GM19328 (cell line): ENCODE measurements around the gene SPDYE1.
"Not testable (repeated sequence)": the region's sequence is repeated elsewhere in the genome, so short reads cannot be mapped to it uniquely, and the experiment has no call there.

Experiments
- ATAC-seq: cut with Tn5 transposase; IDR thresholded peaks from one replicate; pipeline ENCODE4 v1.9.1; 2021; ENCODE audit warnings: mild to moderate bottlenecking, moderate library complexity; ENCODE audit not compliant: unreplicated experiment

SPDYE1 gene, protein sequence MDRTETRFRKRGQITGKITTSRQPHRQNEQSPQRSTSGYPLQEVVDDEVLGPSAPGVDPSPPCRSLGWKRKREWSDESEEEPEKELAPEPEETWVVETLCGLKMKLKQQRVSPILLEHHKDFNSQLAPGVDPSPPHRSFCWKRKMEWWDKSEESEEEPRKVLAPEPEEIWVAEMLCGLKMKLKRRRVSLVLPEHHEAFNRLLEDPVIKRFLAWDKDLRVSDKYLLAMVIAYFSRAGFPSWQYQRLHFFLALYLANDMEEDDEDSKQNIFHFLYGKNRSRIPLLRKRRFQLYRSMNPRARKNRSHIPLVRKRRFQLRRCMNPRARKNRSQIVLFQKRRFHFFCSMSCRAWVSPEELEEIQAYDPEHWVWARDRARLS

DNA sequence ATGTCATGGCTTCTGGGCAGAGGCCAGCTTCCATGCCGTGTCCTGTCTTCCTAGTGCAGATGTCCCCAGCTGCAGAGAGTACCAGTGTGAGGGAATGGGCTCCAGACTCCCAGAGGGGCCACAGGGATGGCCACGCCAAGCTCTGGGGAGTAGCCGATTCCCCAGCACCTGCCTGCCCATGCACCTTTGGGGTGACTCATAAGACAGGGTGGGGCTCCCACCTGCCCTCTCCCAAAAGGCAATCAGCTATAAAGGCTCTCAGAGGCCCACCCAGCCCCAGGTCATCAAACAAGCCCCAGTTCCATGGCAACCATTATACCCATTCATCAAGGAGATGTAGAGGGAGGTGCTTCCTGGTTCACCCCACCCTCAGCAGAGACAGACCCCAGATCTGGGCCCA, at the start of gene SPDYE1:
Gene SPDYE1 (plus strand): TSS at position 366 of the 400 bp plus-strand sequence. CDS start 2,053 bp downstream, outside the sequence.
- ATAC-seq = not testable (repeated sequence)

DNA sequence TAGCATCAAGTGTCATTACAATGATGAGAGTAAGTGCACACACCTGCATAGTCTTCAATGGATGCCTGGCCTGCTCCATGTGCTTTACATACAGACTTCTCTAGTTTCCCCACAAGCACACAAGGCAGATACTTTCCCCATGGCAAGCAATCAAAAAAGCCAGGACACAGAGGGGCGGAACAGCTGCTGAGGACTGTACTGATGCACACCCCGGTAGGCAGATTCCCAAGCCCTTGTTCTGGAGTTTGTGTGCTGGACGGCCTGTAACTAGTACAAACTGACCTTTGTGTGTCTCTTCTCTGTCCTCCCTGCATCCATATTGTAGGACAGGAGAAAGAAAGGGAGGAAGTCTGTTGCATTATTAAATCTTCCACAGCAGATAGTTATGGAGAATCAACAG, 45.7 kb upstream of the SPDYE1 start:
- ATAC-seq = no peak

DNA sequence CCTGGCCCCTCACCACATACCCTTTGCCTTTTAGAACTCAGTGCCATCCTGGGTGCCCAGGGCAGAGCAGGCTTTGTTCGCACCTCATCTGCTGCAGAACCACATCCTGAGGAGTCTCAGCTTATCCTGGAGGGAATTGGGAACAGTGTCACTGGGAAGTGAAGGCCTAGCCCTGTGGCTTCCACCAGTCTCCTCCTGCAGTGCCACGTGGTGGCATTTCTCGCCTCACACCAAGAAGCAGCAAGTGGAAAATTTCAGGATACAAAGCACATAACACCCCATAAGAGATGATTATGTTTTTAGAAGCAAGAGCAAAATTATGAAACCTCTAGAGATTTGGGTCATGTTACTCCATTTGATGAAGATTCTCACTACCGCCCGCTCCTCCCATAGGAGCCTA, 44.6 kb upstream of the SPDYE1 start:
- ATAC-seq = no peak

DNA sequence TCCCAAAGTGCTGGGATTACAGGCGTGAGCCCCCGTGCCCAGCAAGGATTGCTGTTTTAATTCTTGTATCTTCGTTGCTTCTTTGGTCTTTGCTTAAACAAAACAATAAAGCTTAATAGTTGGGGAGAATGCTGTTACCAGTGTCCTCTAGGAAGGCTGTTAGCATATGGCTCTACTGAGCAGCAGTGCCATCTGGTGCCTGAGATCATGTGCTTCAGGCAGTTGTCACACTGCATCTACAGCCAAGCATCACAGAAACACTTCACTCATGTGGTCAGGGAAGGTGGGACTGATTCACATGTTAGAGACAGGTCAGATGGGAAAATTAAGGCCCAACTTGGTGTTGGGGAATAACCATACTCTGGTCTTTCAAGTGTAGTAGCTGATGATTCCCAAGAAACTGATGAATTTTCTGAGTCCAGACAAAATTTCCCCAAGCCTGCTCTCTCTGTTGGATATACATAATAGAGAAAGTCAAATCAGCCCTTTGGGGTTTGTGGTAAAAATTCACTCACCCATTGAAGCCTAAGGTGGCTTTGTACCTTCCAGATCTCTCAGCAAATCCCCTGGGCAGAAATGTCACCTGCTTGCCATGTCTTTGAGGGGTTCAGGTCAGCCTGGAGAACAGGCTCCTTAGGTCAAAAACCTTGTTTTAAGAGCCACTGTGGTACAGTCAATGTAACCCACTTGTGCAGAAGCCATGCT, 43.0 kb upstream of the SPDYE1 start:
- ATAC-seq = no peak

DNA sequence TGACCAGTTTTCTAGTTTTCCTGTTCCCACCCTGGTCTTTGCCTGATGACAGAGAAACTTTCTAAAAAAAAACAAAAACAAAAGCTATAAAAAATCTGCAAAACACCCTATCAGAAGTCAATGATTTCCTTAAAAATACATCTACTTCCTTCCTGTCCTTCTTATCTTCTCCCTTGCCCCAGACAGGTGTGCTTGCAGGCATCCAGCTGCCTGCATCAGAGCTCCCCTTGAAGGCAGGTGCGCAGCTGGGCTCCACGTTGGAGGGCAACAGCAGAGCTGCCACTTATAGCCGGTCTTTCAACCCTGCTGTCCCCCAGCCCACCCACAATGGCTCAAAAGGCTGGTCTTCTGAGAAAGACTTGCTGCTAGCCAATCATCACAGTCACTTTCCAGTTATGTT, 41.7 kb upstream of the SPDYE1 start:
- ATAC-seq = no peak

DNA sequence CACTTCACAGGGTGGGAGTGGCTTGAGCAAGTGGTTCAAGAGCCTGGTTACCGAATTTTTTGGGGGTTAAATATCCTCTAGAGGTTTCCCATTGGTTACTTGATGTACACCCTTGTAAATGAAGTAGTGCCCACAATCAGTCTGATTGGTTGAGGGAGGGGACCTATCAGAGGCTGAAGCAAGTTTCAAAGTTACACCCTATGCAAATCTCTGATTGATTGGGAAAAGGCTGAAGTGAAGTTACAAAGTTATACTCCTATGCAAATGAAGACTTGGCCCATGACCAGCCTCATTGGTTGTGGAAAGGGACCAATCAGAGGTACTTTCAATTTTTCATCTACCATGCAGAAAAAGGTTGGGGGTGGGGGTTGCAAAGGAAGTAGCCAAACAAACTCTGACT, 36.8 kb upstream of the SPDYE1 start:
- ATAC-seq = no peak

DNA sequence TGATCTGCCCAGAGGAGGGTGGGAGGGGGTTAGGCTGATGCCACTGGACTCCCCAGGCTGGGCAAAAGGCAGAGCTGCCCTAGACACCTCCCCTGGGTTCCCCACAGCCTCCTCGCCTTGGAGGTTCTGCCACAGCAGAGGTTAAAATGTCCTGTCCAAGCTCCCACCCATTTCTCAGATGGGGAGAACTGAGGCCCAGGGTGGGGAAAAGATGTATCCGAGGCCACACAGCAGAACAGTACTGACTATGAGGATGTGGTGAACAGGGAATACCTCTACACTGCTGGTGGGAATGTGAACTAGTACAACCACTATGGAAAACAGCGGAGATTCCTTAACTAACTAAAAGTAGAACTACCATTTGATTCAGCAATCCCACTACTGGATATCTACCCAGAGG, 31.3 kb upstream of the SPDYE1 start:
- ATAC-seq = not testable (repeated sequence)

DNA sequence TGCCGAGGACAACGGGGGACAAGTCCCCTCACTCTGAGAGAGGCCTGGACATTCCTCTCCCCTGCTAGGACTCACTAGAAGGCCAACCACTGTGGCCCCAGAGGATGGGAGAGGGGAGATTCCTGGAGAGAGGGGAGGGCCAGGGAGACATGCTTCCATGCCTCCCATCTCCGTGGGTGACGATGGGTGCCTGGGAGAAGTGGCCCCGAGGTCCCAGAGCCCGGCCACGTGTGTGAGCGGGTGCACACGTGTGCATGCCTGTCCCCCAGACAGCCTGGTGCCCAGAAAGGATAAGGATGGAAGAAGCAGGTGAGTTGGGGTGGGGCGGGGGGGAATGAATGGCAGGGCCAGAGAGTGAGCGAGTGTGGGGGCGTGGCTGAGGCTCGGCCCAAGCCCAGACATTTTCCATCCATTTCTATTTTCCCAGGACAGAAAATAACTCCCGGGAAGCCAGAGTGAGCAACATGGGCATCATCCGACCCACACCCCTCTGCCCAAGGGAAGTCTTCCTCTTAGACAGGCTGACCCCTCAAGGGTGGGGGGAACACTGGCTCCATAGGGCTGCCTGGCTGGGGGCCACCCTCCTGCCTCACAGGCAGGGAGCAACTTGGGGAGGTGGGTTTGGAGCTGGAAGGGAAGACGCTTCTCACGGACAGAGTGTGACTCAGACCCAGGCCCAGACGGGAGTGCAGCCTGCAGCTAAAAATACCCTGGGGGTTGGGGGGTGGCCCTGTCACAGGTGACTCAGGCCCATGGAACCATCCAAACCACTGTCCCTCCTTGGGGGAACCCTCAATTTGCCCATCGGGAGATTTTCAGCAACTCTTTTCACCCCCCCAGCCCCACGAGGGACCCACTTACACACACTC, 29.3 kb upstream of the SPDYE1 start:
- not testable (repeated sequence) for ATAC-seq

DNA sequence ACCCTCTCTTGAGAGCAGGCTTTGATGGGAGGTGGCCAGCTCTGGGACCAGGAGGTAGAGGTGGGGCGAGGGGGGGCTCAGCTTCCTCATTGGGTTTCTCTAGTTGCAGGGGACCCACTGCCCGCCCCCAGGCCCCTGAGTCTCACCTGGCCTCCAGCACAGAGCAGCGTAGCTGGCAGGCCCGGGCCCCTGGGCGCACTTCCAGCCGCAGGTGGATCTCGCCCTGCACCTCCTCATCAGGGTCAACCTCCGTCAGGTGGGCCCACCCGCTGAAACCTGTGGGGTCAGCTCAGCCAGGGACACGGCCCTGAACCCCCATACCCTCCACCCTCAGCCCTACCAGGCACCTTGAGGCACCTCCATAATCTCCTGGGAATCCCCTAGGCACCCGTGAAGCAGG, 28.1 kb upstream of the SPDYE1 start:
- not testable (repeated sequence) for ATAC-seq

DNA sequence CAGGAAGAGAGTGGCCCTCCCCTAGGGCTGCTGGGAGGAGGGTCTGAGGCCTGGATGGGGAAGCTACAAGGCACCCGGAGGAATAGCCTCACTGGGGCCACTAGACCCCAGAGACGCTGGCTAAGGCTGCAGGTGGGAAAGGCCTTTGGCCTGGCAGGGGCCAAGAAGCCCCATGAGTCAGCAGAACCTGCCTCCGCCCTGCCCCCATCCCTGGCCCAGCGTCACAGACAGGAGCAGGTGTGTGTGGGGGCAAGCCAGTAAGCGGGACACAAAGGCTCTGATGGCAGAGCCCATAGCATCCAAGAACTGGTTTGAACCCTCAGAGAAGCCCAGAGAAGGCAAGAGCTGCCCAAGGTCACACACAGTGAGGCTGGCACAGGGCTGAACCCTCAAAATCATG, 27.0 kb upstream of the SPDYE1 start:
- not testable (repeated sequence) for ATAC-seq

DNA sequence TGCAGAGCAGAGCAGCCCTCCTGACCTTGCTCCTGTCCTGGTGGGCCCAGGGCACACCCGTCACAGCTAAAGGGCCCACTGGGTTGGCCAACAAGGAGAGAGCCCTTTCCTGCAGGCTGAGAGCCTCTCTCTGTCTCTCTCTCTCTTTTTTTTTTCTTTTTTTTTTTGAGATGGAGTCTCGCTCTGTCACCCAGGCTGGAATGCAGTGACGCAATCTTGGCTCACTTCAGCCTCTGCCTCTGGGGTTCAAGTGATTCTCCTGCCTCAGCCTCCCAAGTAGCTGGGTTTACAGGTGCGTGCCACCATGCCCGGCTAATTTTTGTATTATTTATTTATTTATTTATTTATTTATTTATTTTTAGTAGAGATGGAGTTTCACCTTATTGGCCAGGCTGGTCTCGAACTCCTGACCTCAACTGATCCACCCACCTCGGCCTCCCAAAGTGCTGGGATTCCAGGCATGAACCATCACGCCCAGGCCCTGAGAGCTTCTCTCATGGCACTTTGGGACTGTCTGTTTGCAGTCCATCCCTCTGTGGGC, 23.6 kb upstream of the SPDYE1 start:
- not testable (repeated sequence) for ATAC-seq

DNA sequence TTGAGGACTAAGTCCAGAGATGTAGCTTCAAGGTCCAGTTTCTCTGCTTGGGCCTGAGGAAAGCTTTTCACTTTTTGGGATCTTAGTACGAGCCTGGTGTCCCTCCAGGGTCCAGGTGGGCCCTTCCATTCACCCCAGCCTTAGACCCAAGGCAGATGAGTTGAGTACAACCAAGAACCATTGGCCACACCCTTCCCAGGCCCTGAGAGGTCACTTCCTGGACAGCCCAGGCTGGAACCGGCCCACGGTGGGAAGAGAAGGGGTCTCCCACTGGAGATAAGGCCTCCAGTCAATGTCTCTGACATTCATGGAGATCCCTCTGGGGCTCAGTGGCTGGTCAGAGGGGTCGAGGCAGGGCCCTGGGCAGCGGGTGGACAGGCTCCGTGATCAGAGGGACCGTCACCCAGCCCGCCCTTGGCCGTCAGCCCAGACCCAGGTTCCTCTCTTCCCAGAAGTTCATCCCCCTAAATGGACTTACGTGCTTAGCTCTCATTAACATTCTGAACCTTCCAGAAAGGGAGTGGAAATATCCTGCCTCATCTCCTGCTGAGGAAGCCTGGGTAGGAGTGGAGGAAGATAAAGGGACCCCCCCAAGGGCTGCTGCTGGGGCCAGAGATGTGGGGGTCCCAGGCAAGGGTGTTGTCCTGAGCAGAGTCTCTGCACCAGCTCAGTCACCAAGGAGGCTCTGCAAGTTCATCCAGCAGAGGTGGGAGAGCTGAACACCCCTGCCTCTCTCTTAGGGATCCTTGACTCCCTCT, 22.8 kb upstream of the SPDYE1 start:
- ATAC-seq = not testable (repeated sequence)

DNA sequence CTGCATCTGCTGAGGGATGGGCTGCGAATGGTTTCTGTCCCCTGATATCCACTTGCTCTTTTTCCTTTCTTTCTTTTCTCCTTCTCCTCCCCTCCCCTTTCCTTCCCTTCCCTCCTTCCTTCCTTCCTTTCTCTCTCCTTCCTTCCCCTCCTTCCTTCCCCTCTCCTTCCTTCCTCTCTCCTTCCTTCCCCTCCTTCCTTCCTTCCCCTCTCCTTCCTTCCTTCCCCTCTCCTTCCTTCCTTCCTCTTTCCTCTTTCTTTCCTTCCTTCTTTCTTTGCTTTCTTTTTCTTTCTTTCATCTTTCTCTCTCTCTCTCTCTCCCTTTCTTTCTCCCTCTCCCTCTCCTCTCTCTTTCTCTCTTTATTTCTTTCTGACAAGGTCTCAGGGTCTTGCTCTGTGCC, 20.2 kb upstream of the SPDYE1 start:
- no peak for ATAC-seq

DNA sequence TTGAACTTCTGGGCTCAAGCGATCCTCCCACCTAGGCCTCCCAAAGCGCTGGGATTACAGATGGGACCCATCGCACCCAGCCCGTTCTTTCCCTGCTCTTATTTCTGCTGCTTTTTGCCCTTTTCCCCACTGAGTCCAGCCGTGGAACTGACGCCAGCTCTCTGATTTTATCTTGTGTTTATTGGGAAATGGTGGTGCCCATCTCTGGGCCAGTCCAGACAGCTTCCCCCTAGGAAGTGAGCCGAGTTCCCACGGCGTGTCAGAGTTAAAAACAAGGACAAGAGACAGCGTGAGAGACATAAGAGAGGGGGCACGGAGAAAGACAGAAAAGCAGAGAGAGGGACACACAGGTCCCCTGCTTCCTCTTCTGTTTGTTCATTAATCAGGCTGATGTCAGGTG, 19.6 kb upstream of the SPDYE1 start:
- not testable (repeated sequence) for ATAC-seq

DNA sequence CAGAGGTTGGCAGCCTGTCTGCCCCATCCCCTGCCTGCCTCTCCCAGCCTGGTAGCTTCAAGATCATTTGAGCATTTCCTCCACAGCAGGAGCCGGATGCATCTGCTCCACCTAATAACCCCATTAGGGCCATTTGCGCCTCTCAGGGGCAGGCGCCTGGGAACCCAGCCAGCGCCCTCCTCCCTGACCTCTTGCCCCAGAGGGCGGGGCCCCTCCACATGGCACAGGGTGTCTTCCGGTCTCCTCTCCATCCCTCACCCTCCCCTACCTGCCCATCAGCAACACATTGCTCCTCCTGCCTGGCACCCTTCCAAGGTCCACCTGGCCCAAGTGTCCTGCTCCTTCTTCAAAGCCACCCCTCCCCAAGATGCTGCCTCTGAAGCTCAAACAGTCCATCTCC, 14.8 kb upstream of the SPDYE1 start:
- not testable (repeated sequence) for ATAC-seq

DNA sequence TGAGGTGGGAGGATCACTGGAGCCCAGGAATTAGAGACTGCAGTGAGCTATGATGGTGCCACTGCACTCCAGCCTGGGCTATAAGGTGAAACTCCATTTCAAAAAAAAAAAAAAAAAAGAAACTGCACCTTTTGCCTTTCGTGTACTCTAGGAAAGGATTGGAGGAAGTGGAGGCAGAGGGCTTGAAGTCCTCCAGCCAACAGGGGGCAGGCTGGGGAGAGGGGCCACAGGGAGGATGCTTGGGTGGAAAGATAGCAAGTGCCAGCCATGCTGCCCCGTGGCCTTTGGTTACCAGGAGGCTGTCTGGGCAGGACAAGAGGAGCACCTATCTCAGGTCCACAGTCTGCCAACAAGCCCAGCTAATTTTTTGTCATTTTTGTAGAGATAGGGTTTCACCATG, 14.0 kb upstream of the SPDYE1 start:
- ATAC-seq = not testable (repeated sequence)

DNA sequence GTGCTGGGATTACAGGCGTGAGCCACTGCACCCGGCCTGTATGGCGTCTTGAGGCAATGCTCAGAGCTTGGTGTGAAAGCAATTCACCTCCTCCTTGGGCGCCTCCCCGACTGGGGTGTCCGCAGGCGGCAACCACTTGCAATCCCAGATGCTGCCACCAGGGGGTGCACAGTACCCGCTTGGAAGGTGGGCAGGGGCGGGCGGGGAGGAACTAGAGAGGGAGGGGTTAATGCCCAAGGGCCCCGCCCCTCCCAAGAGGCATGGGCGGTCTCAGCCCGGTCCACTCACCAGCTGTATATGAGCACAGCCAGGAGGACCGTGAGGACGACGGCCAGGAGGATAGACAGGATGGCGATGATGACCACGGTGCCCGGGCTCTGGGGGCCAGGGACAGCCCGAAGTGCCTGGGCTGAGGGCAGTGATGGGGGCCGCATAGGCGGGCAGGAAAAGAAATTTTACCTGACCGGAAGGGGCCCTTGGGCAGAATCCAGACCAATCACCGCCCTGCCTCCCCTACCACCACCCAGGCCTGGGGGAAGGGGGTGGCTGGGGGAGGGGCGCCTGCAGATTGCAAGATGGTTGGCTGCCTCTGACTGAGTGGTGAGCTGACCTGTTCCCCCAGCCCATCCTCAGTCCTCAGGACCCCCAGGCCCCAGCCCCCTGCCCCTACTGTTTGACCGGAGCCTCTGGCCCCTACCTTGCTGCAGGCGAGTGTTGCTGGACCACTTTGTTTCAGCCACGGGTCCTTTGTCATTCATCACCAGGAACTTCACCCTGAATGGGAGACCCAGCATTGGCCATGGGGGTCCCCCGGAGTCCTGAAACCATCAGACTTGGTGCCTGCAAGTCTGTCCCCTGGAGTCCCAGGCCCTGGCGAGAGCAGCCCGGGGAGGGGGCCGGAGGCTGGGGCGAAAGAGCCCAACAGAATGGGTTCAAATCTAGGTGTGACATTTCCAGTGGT, 11.5 kb upstream of the SPDYE1 start:
- peak; percentile 45 for ATAC-seq

DNA sequence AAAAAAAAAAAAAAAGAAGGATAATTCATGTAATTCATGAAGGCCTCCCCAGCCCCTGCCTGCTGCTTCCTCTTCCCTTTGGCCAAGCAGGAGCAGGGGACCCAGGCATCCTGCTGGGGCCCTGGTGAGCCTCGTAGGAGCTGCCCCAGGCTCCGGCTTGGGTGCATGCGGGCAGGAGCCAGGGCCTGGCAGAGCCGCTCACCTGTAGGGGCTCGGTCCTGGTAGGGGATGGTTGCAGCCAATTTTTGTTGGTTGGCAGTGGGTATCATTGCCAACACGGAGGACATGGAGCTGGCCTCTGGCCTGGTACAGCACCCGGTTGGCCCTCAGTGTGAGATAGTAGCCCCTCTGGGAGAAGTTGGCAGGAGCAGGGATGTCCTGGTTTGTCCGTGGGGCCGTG, 10.2 kb upstream of the SPDYE1 start:
- ATAC-seq = not testable (repeated sequence)

DNA sequence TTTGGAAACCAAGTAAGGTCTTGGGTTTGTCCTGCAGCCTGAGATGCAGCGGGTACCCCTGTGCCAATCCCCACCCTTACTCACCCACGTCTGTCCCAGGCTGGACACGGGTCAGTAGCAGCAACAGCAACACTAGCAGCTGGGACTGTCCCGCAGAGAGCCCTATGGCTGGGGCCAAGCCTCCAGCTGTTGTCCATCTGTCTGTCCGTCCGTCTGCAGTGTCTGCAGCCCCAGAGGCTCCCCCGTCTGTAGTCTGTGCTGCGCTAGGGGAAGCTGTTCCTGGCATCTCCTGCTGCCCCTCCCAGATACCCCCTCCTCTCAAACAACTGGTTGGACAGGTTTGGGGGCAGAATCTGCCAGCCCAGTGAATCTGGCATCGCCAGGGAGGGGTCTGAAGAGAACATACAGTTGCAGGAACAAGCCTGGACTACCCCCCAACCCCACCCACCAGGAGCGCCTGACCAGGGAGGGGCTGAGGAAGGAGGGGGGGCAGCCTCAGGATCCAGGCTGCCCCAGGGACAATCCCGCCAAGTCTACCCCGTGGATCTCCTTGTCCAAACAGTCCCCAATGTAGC, 7.6 kb upstream of the SPDYE1 start:
- ATAC-seq = not testable (repeated sequence)
